IPS-NIHi7 (cell line): ENCODE measurements around the gene CHTF18.
"Not testable (repeated sequence)": the region's sequence is repeated elsewhere in the genome, so short reads cannot be mapped to it uniquely, and the experiment has no call there.

Experiments
- DNase-seq: peaks from one replicate; pipeline ENCODE4 v3.0.0; 2012; ENCODE audit warnings: mixed read lengths; ENCODE audit errors: extremely low spot score

CHTF18 gene

GRCh38 chr16:830107-830870 lies 41.9 kb downstream of the CHTF18 start:
- DNase-seq, result no peak

GRCh38 chr16:830871-831570 lies 42.6 kb downstream of the CHTF18 start:
- peak; percentile 53 for DNase-seq

- DNase-seq, result no peak
Measured at GRCh38 chr16:831571-832413, 43.4 kb downstream of the CHTF18 start.

- DNase-seq, result no peak
Measured at GRCh38 chr16:832652-833336, 44.4 kb downstream of the CHTF18 start.

- no peak for DNase-seq
Measured at GRCh38 chr16:833411-833810, 45.0 kb downstream of the CHTF18 start.

GRCh38 chr16:835373-835772 lies 47.0 kb downstream of the CHTF18 start:
- DNase-seq, result no peak

GRCh38 chr16:836221-836620 lies 47.8 kb downstream of the CHTF18 start:
- DNase-seq, result no peak

- not testable (repeated sequence) for DNase-seq
Measured at GRCh38 chr16:836822-837221, 48.4 kb downstream of the CHTF18 start.

- DNase-seq, result no peak
Measured at GRCh38 chr16:838741-839140, 50.3 kb downstream of the CHTF18 start.

- DNase-seq, result no peak
Measured at GRCh38 chr16:839643-840408, 51.4 kb downstream of the CHTF18 start.

GRCh38 chr16:840561-841454 lies 52.4 kb downstream of the CHTF18 start:
- DNase-seq, result no peak

GRCh38 chr16:841455-842060 lies 53.1 kb downstream of the CHTF18 start:
- no peak for DNase-seq

- no peak for DNase-seq
Measured at GRCh38 chr16:842061-842476, 53.6 kb downstream of the CHTF18 start.

GRCh38 chr16:842711-843560 lies 54.5 kb downstream of the CHTF18 start:
- no peak for DNase-seq

GRCh38 chr16:843771-844170 lies 55.4 kb downstream of the CHTF18 start:
- DNase-seq, result no peak

GRCh38 chr16:844638-845350 lies 56.4 kb downstream of the CHTF18 start:
- DNase-seq, result no peak

- DNase-seq, result no peak
Measured at GRCh38 chr16:845351-845745, 56.9 kb downstream of the CHTF18 start.

- no peak for DNase-seq
Measured at GRCh38 chr16:847151-847550, 58.7 kb downstream of the CHTF18 start.
